GM23248 (cell line): ENCODE data around the gene RDX. TPM values are rescaled to one million over a fixed set of nuclear protein-coding genes. Genes with fewer than 3 reads are reported as not detected.
"Not testable (repeated sequence)": the region's sequence is repeated elsewhere in the genome, so short reads cannot be mapped to it uniquely, and the experiment has no call there.

Experiments
- DNase-seq: peaks from one replicate; pipeline ENCODE4 v3.0.0-alpha.2; 2015
- H2AFZ ChIP-seq: fragments of 200-600 bp; sonication (generic); 2 replicates; pipeline ENCODE4 v1.6.1; 2016; ENCODE audit warnings: antibody characterized with exemption
- H3F3A ChIP-seq: fragments of 200-600 bp; sonication (generic); 2 replicates; pipeline ENCODE4 v1.6.1; 2016; ENCODE audit warnings: mild to moderate bottlenecking, antibody characterized with exemption, mixed run types; ENCODE audit not compliant: insufficient read depth
- H3K27ac ChIP-seq: fragments of 200-600 bp; sonication (generic); 2 replicates; pipeline ENCODE4 v1.5.1; 2016; ENCODE audit warnings: mild to moderate bottlenecking
- H3K27me3 ChIP-seq: fragments of 200-600 bp; sonication (generic); replicated peaks from 2 replicates; pipeline ENCODE4 v1.6.1; 2016; ENCODE audit warnings: mild to moderate bottlenecking; ENCODE audit not compliant: insufficient read depth
- H3K36me3 ChIP-seq: fragments of 200-600 bp; sonication (generic); 2 replicates; pipeline ENCODE4 v1.6.1; 2016; ENCODE audit warnings: low read depth, mild to moderate bottlenecking
- H3K4me1 ChIP-seq: fragments of 200-600 bp; sonication (generic); 2 replicates; pipeline ENCODE4 v1.6.1; 2016; ENCODE audit warnings: mild to moderate bottlenecking; ENCODE audit not compliant: insufficient read depth
- H3K4me2 ChIP-seq: fragments of 200-600 bp; sonication (generic); one replicate; pipeline ENCODE4 v1.6.1; 2016; ENCODE audit warnings: mild to moderate bottlenecking; ENCODE audit not compliant: unreplicated experiment
- H3K4me3 ChIP-seq: fragments of 200-600 bp; sonication (generic); 2 replicates; pipeline ENCODE4 v1.5.1; 2016; ENCODE audit warnings: mild to moderate bottlenecking
- H3K79me2 ChIP-seq: fragments of 200-600 bp; sonication (generic); 2 replicates; pipeline ENCODE4 v1.6.1; 2016; ENCODE audit warnings: mild to moderate bottlenecking; ENCODE audit not compliant: insufficient read depth
- H3K9ac ChIP-seq: fragments of 200-600 bp; sonication (generic); 2 replicates; pipeline ENCODE4 v1.6.1; 2016; ENCODE audit warnings: mild to moderate bottlenecking
- H3K9me2 ChIP-seq: fragments of 200-600 bp; sonication (generic); 2 replicates; pipeline ENCODE4 v1.6.1; 2016; ENCODE audit warnings: mixed run types, mild to moderate bottlenecking, moderate library complexity; ENCODE audit not compliant: insufficient read depth
- H3K9me3 ChIP-seq: fragments of 200-600 bp; sonication (generic); one replicate; pipeline ENCODE4 v1.6.1; 2017; ENCODE audit warnings: low read depth
- H4K20me1 ChIP-seq: fragments of 200-600 bp; sonication (generic); 2 replicates; pipeline ENCODE4 v1.6.0; 2016; ENCODE audit not compliant: insufficient read depth
- EZH2 ChIP-seq: fragments of 200-600 bp; sonication (generic); IDR thresholded peaks from 2 replicates; pipeline ENCODE4 v1.6.1; 2018; ENCODE audit warnings: antibody characterized with exemption, mild to moderate bottlenecking; ENCODE audit not compliant: insufficient read depth, poor library complexity, severe bottlenecking
- EZH2phosphoT487 ChIP-seq: fragments of 200-600 bp; sonication (generic); IDR thresholded peaks from 2 replicates; pipeline ENCODE4 v1.6.1; 2018; ENCODE audit warnings: antibody characterized with exemption, moderate library complexity, mild to moderate bottlenecking, low read depth; ENCODE audit not compliant: insufficient read depth
- WGBS, 2 experiments: methylation state at CpG; one replicate each; pipeline ENCODE4 v1.1.6; 2015 to 2017; ENCODE audit warnings: low lambda C conversion rate in 2 of 2, low coverage in 1 of 2; ENCODE audit errors: missing lambda C conversion rate in 2 of 2; 5-methylcytosine and 5-hydroxymethylcytosine counted together
- in situ Hi-C: fragments of 300-500 bp; cut with MboI; formaldehyde crosslinking; loops from 2 replicates; pipeline ENCODE4 v1.15.0; 2020
- polyA plus RNA-seq: library from polyadenylated mRNA; unstranded; fragments of >200 nt; fragmentation: Nextera tagmentation; extraction: Ambion mirVana; gene quantifications from 2 replicates; pipeline ENCODE4 v1.2.1, GENCODE V29; 2016
- total RNA-seq: library from RNA; depleted of rRNA; stranded (reverse); fragments of >200 nt; shearing (Covaris generic); gene quantifications from 2 replicates; pipeline ENCODE4 v1.2.3, GENCODE V29; 2014

The RDX gene
- total and polyA plus RNA-seq, 2 experiments from 2014 or later: 69.5 to 95.4 TPM

DNA sequence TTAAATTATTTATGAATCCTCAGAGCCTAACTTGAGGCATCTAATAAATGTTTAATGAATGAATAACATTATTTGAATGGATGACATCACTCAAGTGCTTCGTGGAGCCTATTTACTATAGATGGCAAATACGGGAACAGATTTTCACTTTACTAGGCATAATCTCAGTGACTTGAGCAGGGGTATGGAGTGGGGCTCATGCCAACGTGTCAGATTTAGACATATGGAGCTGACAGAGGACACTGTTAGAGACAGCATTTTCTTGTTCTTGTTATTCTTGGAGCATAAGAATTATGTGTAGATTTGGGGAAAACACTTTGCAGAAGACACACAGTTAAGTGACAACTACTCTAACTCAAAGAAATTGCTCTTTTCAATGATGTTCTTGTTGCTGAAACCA, 78.5 kb downstream of the RDX start:
- in situ Hi-C loops: loop anchor here (25.0 kb wide), 1 partner anchor 1019 kb away; the partner anchor contains the start of gene POU2AF2
- Histone ChIP-seq H3F3A (peaks cover 18% of the 10 kb centered on the region), H4K20me1 (no peaks in the 10 kb centered on the region), H2AFZ (no peak overlapping the region), H3K9me2 (no peaks in the 10 kb centered on the region), H3K27me3 (no peaks in the 10 kb centered on the region), H3K4me1 (peaks cover 14% of the 10 kb centered on the region), H3K9me3 (no peaks in the 10 kb centered on the region), H3K79me2 (no peaks in the 10 kb centered on the region), H3K9ac (no peak overlapping the region), H3K36me3 (no peaks in the 10 kb centered on the region), H3K4me3 (no peak overlapping the region), H3K27ac (no peak overlapping the region), H3K4me2 (no peak overlapping the region)
- 40 to 47% methylated on average over 3 of the region's 3 CpGs for WGBS, 2 experiments
- no peak for DNase-seq
- TF ChIP-seq EZH2phosphoT487: no peak
- TF ChIP-seq EZH2: no peak

DNA sequence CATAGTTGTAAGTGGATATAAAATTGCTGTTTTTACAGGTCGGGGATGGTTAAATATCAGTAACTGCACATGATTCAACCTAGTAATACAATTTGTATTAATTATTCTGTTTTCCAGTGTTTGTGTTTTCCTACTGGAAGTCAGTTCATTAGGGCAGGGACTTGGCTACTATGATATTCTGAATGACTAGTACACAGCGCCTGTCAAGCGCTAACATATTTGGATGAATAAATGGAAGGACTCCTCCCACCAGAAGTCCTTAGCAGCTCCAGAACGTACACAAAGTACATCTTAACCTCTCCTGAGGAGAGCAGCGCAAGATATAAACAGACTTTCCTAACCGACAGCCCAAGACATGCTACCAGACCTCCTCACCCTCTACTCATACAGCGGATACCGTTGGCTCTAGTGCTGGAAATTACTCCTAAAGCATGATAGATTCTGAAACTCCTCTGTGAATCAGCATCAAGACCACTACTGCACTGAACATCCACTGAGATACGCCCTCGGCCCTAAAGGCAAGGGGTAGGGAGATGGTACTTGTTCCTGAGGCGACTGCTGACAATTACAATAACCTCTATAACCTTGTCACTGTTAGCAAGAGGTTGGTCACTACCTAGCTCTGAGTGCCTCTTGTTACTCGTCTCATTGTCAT, 79.1 kb downstream of the RDX start:
- no peaks in the 10 kb centered on the region for H3K9me3 ChIP-seq
- no peak overlapping the region for H3K4me3 ChIP-seq
- peaks cover 18% of the 10 kb centered on the region for H3F3A ChIP-seq
- H3K4me1 ChIP-seq: peaks cover 14% of the 10 kb centered on the region
- H3K79me2 ChIP-seq: no peaks in the 10 kb centered on the region
- H4K20me1 ChIP-seq: no peaks in the 10 kb centered on the region
- WGBS, 2 experiments: 72 to 75% methylated on average over 12 of the region's 12 CpGs
- no peak overlapping the region for H3K27ac ChIP-seq
- no peaks in the 10 kb centered on the region for H3K27me3 ChIP-seq
- H3K4me2 ChIP-seq: no peak overlapping the region
- H3K9me2 ChIP-seq: no peaks in the 10 kb centered on the region
- no peak overlapping the region for H3K9ac ChIP-seq
- no peaks in the 10 kb centered on the region for H3K36me3 ChIP-seq
- TF ChIP-seq EZH2: no peak
- no peak for TF ChIP-seq EZH2phosphoT487
- DNase-seq: no peak
- in situ Hi-C loops: loop anchor here (25.0 kb wide), 1 partner anchor 1020 kb away; the partner anchor contains the start of gene POU2AF2
- no peak overlapping the region for H2AFZ ChIP-seq

DNA sequence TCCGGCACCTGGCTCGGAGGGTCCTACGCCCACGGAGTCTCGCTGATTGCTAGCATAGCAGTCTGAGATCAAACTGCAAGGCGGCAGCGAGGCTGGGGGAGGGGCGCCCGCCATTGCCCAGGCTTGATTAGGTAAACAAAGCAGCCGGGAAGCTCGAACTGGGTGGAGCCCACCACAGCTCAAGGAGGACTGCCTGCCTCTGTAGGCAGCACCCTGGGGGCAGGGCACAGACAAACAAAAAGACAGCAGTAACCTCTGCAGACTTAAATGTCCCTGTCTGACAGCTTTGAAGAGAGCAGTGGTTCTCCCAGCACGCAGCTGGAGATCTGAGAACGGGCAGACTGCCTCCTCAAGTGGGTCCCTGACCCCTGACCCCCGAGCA, 87.1 kb downstream of the RDX start:
- not testable (repeated sequence) for H3K4me3 ChIP-seq, H3K9ac ChIP-seq, H3K9me3 ChIP-seq, H4K20me1 ChIP-seq, H3F3A ChIP-seq, H3K36me3 ChIP-seq, H3K9me2 ChIP-seq, H2AFZ ChIP-seq, H3K27ac ChIP-seq, H3K27me3 ChIP-seq, H3K79me2 ChIP-seq, H3K4me1 ChIP-seq, DNase-seq, H3K4me2 ChIP-seq
- in situ Hi-C loops: loop anchor here (10.0 to 25.0 kb wide), 2 partner anchors 165 to 1028 kb away; partner anchors contain the start of gene POU2AF2
- WGBS, 2 experiments: 21 to 27% methylated on average over 6 to 8 of the region's 14 CpGs

DNA sequence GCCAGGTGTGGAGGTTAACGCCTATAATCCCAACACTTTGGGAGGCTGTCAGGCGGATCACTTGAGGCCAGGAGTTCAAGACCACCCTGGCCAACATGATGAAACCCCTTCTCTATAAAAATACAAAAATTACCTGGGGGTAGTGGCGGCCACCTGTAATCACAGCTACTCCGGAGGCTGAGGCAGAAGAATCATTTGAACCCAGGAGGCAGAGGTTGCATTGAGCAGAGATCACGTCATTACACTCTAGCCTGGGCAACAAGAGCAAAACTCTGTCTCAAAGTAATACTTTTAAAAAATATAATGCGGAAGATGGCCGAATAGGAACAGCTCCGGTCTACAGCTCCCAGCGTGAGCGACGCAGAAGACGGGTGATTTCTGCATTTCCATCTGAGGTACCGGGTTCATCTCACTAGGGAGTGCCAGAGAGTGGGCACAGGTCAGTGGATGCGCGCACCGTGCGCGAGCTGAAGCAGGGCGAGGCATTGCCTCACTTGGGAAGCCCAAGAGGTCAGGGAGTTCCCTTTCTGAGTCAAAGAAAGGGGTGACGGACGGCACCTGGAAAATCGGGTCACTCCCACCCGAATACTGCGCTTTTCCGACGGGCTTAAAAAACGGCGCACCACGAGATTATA, 87.6 kb downstream of the RDX start:
- H3K27ac ChIP-seq, H3K4me1 ChIP-seq, H3K4me2 ChIP-seq, H4K20me1 ChIP-seq, H3K4me3 ChIP-seq, H2AFZ ChIP-seq, DNase-seq, H3K27me3 ChIP-seq, H3K9ac ChIP-seq, H3K79me2 ChIP-seq, H3K36me3 ChIP-seq, H3F3A ChIP-seq, H3K9me3 ChIP-seq, H3K9me2 ChIP-seq: not testable (repeated sequence)
- in situ Hi-C loops: loop anchor here (10.0 to 25.0 kb wide), 2 partner anchors 166 to 1029 kb away; partner anchors contain the start of gene POU2AF2
- WGBS, 2 experiments: 95% methylated on average over 21 to 25 of the region's 29 CpGs
